ENCODE data around the gene NAPB.

The NAPB gene

DNA sequence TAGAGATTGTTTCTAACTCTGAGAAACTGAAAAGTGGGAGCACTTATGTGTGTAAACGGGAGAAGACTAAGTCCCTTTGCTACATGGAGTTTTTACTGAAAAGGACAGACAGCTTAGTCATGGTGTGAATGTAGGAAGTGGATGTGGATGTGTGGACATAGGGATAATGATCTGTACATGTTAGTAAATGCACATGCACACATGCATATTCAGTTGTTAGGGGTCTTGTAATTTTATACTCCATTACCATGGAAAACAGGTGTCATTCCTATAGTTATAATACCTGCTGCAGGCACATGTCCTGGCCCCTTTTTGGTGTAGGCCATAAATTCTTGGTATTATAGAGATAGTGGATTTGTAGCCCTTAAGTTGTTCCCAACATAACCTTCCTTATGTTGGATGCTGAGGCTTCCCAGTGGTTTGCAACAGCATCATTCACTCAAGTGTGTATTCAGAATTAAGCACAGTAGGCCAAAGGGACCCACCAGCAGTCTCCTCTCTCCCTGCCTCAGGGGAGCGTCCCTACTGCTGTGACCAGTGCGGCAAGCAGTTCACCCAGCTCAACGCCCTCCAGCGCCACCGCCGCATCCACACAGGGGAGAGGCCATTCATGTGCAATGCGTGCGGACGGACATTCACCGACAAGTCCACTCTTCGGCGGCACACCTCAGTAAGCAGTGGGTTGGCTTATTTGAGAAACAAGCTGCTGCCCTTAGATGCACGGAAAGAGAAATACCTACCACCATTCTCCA is 52.0 kb downstream of the NAPB start:
- H3K4me3 ChIP-seq (ENCODE audit: low read length) = no peak overlapping the region
- no peak for TF ChIP-seq CTCF (conservative IDR thresholded peaks at IDR 0.05; ENCODE audit: low read length)
- no peak for DNase-seq (ENCODE audit: low read depth)

DNA sequence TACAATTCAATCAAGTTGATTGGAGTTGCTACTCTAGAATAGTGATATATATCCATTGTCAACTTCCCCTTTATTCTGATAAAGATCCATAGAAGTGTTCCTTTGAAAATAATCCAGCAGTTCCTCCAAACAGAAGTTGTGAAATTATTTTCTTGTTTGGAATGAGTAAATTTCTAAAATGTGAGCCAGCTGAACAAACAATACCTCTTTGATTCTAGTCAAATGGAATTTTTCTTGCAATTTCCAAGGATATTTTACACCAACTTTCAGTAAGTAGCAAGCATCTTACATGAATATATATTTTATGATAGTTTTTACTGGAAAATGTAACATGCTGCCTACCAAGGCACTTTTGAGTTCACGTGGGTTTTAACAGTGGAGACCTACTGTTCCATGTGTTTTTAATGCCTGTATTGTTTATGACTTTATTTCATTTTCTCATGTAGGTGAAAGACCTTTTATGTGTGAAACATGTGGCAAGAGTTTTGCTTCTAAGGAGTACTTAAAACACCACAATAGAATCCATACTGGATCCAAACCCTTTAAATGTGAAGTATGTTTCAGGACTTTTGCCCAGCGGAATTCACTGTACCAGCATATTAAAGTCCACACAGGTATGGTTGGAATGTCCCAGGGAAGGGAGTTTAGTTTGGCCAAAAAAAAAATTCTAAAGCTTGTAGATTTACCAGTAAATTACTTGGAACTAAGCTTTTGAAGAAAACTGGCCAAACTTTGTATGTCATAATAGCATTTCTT is 52.8 kb downstream of the NAPB start:
- DNase-seq (ENCODE audit: low read depth) = peak; percentile 64
- no peak overlapping the region for H3K4me3 ChIP-seq (ENCODE audit: low read length)
- TF ChIP-seq CTCF (conservative IDR thresholded peaks at IDR 0.05; ENCODE audit: low read length) = no peak

DNA sequence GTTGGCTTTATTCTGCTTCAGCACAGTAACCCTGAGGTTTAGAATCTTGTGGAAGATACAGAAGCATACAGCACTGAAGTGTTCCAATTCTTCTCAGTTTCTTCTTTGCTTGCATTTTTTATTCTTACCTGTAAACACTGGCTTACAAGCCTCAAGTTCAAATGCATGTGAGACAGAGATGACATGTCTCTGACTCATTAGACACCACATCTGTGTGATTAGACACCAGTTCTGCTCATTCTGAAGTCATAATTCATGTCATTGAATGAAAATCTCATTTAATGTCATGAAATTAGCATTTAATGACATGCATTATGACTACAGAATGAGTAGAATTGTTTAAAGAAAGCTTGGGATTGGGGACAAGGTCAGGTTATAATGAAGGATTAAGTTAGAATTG is 53.5 kb downstream of the NAPB start:
- H3K4me3 ChIP-seq (ENCODE audit: low read length) = no peak overlapping the region
- TF ChIP-seq CTCF (conservative IDR thresholded peaks at IDR 0.05; ENCODE audit: low read length) = no peak
- no peak for DNase-seq (ENCODE audit: low read depth)

DNA sequence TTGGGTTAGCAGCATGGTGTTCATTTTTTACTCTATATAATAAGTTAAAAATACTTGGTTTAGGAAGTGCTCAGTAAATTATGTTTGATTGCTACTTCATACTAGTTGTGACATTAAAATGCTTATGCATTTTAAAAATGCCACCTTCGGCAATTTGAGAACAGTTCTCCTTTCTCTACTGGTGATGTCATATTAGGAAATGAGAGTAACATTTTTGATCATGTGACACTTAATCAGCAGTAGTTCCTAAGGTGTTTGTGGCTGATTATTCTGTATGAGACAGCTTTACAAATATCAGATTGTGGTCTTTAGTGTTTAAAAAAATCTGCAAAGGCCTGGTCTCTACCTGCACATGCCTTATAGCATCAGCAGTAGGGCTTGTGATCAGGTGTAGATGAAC is 54.9 kb downstream of the NAPB start:
- no peak for TF ChIP-seq CTCF (conservative IDR thresholded peaks at IDR 0.05; ENCODE audit: low read length)
- DNase-seq (ENCODE audit: low read depth) = no peak
- H3K4me3 ChIP-seq (ENCODE audit: low read length) = no peak overlapping the region

DNA sequence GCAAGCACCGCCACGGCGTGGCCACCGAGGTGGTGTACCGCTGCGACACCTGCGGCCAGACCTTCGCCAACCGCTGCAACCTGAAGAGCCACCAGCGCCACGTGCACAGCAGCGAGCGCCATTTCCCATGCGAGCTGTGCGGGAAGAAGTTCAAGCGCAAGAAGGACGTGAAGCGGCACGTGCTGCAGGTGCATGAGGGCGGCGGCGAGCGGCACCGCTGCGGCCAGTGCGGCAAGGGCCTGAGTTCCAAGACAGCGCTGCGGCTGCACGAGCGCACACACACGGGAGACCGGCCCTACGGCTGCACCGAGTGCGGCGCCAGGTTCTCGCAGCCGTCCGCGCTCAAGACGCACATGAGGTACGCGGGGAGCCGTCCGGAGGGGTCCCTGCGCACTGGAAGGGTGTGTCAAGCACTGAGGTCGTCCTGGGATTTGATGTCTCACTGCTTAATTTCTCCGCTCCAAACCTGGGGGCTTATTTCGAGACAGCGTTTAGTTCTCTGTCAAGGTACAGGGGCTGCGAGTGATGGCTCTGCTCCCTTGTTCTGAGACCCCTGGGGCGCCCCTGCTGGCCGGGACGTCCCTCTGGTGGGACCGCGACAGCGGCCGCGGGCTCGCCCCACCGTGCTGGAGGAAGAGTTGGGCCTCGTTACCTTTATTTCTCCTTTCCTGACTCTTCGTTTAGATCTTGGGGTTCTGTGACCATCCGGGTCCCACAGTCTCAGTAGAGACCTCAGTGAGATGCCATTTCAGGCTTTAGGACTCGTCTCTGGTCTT is 55.7 kb downstream of the NAPB start:
- no peak for TF ChIP-seq CTCF (conservative IDR thresholded peaks at IDR 0.05; ENCODE audit: low read length)
- no peak overlapping the region for H3K4me3 ChIP-seq (ENCODE audit: low read length)
- no peak for DNase-seq (ENCODE audit: low read depth)

GRCh38 chr20:23363257-23363649 is 58.0 kb downstream of the NAPB start:
- no peak for TF ChIP-seq CTCF (conservative IDR thresholded peaks at IDR 0.05; ENCODE audit: low read length)
- peak overlapping the region; percentile 77 for H3K4me3 ChIP-seq (ENCODE audit: low read length)
- no peak for DNase-seq (ENCODE audit: low read depth)
